Heart right ventricle (tissue), 16 donors: ENCODE measurements around the gene FLOT1. TPM values are rescaled to one million over a fixed set of nuclear protein-coding genes. Genes with fewer than 3 reads are reported as not detected.

Experiments
- ATAC-seq, 8 donors: fragments of 200-7000 bp; cut with Tn5 transposase; one replicate each; pipeline ENCODE4 v1.9.1; 2020; ENCODE audit warnings: mild to moderate bottlenecking in 8 of 8, moderate library complexity in 8 of 8, moderate number of reproducible peaks in 1 of 8
- DNase-seq, 2 donors: peaks; one replicate each; pipeline ENCODE4 v3.0.0-alpha.2; 2020
- H3K27ac ChIP-seq, 10 donors: fragments of 200-600 bp; sonication (generic) in 2 of 10; one replicate each; pipeline versions ENCODE4 v1.5.0 to v1.8.0; 2020 to 2022; ENCODE audit warnings: mild to moderate bottlenecking in 3 of 10
- H3K27me3 ChIP-seq, 7 donors: fragments of 200-600 bp; one replicate each; pipeline ENCODE4 v1.8.0; 2021 to 2022; ENCODE audit warnings: mild to moderate bottlenecking in 2 of 7
- H3K36me3 ChIP-seq, 9 donors: fragments of 200-600 bp; sonication (generic) in 1 of 9; one replicate each; pipeline versions ENCODE4 v1.5.0 to v1.8.0; 2020 to 2022; ENCODE audit warnings: mild to moderate bottlenecking in 2 of 9
- H3K4me1 ChIP-seq, 9 donors: fragments of 200-600 bp; sonication (generic) in 1 of 9; one replicate each; pipeline versions ENCODE4 v1.5.0 to v1.8.0; 2020 to 2022; ENCODE audit warnings: mild to moderate bottlenecking in 4 of 9
- H3K4me3 ChIP-seq, 10 donors: fragments of 200-600 bp; sonication (generic) in 2 of 10; one replicate each; pipeline versions ENCODE4 v1.5.0 to v1.8.0; 2020 to 2022; ENCODE audit warnings: mild to moderate bottlenecking in 7 of 10, moderate library complexity in 2 of 10
- H3K9me3 ChIP-seq, 11 donors: fragments of 200-600 bp in 10 of 11; sonication (generic) in 2 of 11; one replicate each; pipeline versions ENCODE4 v1.5.0 to v1.8.0; 2013 to 2022; ENCODE audit warnings: mild to moderate bottlenecking in 2 of 11, control low read depth in 1 of 11, moderate library complexity in 1 of 11
- WGBS, 2 donors: extraction: QIAGEN DNeasy Blood & Tissue Kit; methylation state at CpG; one replicate each; pipeline ENCODE4 v1.1.7; 2013; ENCODE audit warnings: inconsistent platforms in 1 of 2; 5-methylcytosine and 5-hydroxymethylcytosine counted together
- intact Hi-C, 10 donors: fragments of 100-400 bp; cut with DNase I; formaldehyde crosslinking; loops; one replicate each; pipeline versions ENCODE4 v1.11.1 to v1.14.2; 2022
- polyA plus RNA-seq, 2 donors: library from polyadenylated mRNA; stranded (reverse); fragments of 200-250 nt; gene quantifications; one replicate each; pipeline ENCODE4 v1.2.3, GENCODE V29; 2013
- total RNA-seq, 10 donors: library from RNA; stranded (reverse); fragmentation: NEBNext Ultra II Directional in 3 of 10; extraction: Animal tissue kit (Norgen Biotek cat#: 25700) in 3 of 10; gene quantifications; one replicate each; pipeline versions ENCODE4 v1.2.1 to v1.2.4, GENCODE V29; 2021 to 2023
- TF ChIP-seq, protein P1 (sequence below), 9 donors: fragments of 200-600 bp; sonication (generic) in 2 of 9; IDR thresholded peaks; one replicate each; pipeline versions ENCODE4 v1.5.0 to v1.8.0; 2021 to 2022; ENCODE audit warnings: antibody characterized with exemption in 9 of 9, mild to moderate bottlenecking in 5 of 9, moderate library complexity in 1 of 9
- donor health status: Arrhythmogenic right ventricular cardiomyopathy.
- donor health status: ischemic (EF 13 %, LVEDD 7.1; RV severe dilation, severe dysfunction).
- donor health status: healthy with polysubstance abuse.
- donor health status: DM: no; HTN: yes; CAD: no.
- donor health status: DM: no; HTN: no; CAD: no.
- donor health status: ischemic (EF 25% LVEDD 6.9; RV normal size, moderate dysfunction).
- donor health status: ischemic (EF 25% LVEDD 5.7; RV mildly dilated, moderate dysfunction).
- donor health status: healthy.
- donor health status: DM: yes; HTN: yes; CAD: no.
- donor health status: Ischemic cardiomyopathy.
- donor health status: ischemic (EF 35%, LVEDD 5.7; RV mildly dilated, moderate dysfunction).
- donor health status: nonischemic (EF 11% LVEDD 7.7; RV severe dilation, severe dysfunction).
- donor health status: DM: yes; HTN: yes; CAD: no.
- donor health status: PGD.
- donor health status: ischemic (EF 29% LVEDD 5.4; RV normal size, mild dysfunction).
- donor health status: nonischemic (EF 23%, LVEDD 6.1; RV moderate dilation, normal function).

The FLOT1 gene
- total and polyA plus RNA-seq, 12 donors = 158 to 317 (median 190) TPM

GRCh38 chr6:30752157-30752927, 9.9 kb upstream of the FLOT1 start:
- TF ChIP-seq, protein P1, sequence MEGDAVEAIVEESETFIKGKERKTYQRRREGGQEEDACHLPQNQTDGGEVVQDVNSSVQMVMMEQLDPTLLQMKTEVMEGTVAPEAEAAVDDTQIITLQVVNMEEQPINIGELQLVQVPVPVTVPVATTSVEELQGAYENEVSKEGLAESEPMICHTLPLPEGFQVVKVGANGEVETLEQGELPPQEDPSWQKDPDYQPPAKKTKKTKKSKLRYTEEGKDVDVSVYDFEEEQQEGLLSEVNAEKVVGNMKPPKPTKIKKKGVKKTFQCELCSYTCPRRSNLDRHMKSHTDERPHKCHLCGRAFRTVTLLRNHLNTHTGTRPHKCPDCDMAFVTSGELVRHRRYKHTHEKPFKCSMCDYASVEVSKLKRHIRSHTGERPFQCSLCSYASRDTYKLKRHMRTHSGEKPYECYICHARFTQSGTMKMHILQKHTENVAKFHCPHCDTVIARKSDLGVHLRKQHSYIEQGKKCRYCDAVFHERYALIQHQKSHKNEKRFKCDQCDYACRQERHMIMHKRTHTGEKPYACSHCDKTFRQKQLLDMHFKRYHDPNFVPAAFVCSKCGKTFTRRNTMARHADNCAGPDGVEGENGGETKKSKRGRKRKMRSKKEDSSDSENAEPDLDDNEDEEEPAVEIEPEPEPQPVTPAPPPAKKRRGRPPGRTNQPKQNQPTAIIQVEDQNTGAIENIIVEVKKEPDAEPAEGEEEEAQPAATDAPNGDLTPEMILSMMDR (IDR thresholded peaks at IDR 0.05) = peak in 3 of 9 donors; percentile 11 to 29 (median 21)
- intact Hi-C loops = loop anchor here in 1 of 10 donors (2.0 kb wide), 1 partner anchor 28 kb away; no protein-coding TSS in a partner anchor
- Histone ChIP-seq H3K9me3 (no peaks in the 10 kb centered on the region), H3K27me3 (no peaks in the 10 kb centered on the region), H3K27ac (peak overlapping the region; percentile 82 to 99 (median 94)), H3K4me1 (peaks cover 8 to 65% (median 41%) of the 10 kb centered on the region in 9 donors), H3K4me3 (no peak overlapping the region), H3K36me3 (no peaks in the 10 kb centered on the region)
- peak; percentile 91 to 96 (median 94) for ATAC-seq
- peak; percentile 88 to 95 for DNase-seq
- 31% methylated on average over 12 of the region's 12 CpGs for WGBS, 2 donors

GRCh38 chr6:30750379-30750668, 7.8 kb upstream of the FLOT1 start:
- H3K9me3 ChIP-seq = no peaks in the 10 kb centered on the region
- H3K4me3 ChIP-seq = no peak overlapping the region
- peak overlapping the region in 6 of 10 donors; percentile 90 to 99 (median 96) for H3K27ac ChIP-seq
- H3K36me3 ChIP-seq = no peaks in the 10 kb centered on the region
- TF ChIP-seq, protein P1 (IDR thresholded peaks at IDR 0.05) = no peak
- DNase-seq (no peak), ATAC-seq (no peak)
- H3K27me3 ChIP-seq = no peaks in the 10 kb centered on the region
- H3K4me1 ChIP-seq = peaks cover 6 to 65% (median 46%) of the 10 kb centered on the region in 9 donors
- intact Hi-C loops = no loop called here

GRCh38 chr6:30749554-30750378, 7.3 kb upstream of the FLOT1 start:
- no peaks in the 10 kb centered on the region for H3K36me3 ChIP-seq
- H3K27ac ChIP-seq = peak overlapping the region in 6 of 10 donors; percentile 62 to 99 (median 96)
- WGBS, 2 donors = 92 to 93% methylated on average over 12 of the region's 12 CpGs
- TF ChIP-seq, protein P1 (IDR thresholded peaks at IDR 0.05) = no peak
- H3K27me3 ChIP-seq = no peaks in the 10 kb centered on the region
- no peaks in the 10 kb centered on the region for H3K9me3 ChIP-seq
- no peak overlapping the region for H3K4me3 ChIP-seq
- ATAC-seq (no peak), DNase-seq (no peak)
- intact Hi-C loops = loop anchor here in 3 of 10 donors (5.0 to 10.0 kb wide), 3 partner anchors 75 to 335 kb away; no protein-coding TSS in a partner anchor
- peaks cover 9 to 71% (median 46%) of the 10 kb centered on the region in 9 donors for H3K4me1 ChIP-seq

DNA sequence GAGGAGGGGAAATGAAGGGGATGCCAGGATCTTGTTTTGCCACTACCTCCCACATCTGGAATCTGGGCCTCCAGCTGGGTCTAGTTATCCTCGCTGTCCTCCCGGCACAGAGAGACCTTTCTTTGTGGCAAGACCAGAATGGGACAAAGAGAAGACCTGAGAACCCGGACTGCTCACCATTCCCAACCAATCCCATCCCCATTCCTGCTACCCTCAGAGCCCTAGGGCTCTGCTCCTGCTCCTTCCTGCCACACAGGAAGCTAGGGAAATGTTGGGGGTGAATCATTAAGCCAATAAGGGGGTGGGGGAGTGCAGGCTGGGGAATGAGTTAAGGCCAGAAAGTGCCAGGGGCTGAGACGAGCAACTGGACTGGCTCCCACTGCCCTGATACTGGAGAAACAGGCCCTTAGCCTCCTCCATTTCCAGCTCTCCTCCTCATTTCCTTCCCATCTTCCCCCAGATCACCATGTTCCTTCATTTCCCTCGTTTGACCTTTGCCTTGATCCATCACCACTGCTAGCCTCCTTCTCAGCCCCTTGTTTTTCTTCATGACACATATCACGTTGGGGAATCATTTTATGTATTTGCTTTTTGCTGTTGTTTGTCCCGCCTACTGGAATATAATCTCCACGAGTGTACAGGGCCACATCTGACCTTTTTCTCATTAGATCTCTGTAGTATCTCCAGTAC, 6.5 kb upstream of the FLOT1 start:
- Histone ChIP-seq H3K9me3 (no peaks in the 10 kb centered on the region), H3K4me3 (no peak overlapping the region), H3K27me3 (no peaks in the 10 kb centered on the region), H3K4me1 (peaks cover 9 to 77% (median 46%) of the 10 kb centered on the region in 9 donors), H3K27ac (peak overlapping the region in 7 of 10 donors; percentile 1 to 99 (median 62)), H3K36me3 (no peaks in the 10 kb centered on the region)
- TF ChIP-seq, protein P1 (IDR thresholded peaks at IDR 0.05) = no peak
- no peak for ATAC-seq
- 69 to 73% methylated on average over 8 of the region's 8 CpGs for whole genome bisulfite sequencing, 2 donors
- intact Hi-C loops = loop anchor here in 3 of 10 donors (5.0 to 10.0 kb wide), 3 partner anchors 76 to 336 kb away; no protein-coding TSS in a partner anchor
- no peak for DNase-seq
